Brain microvascular endothelial cell (primary cell): ENCODE results near the gene NXNL2.

Experiments
- DNase-seq: peaks from one replicate; pipeline ENCODE4 v3.0.0-alpha.2; 2020
- H3K27ac ChIP-seq: fragments of 250-450 bp; sonication (Bioruptor Pico); 2 replicates; pipeline ENCODE4 v1.5.1; 2020; ENCODE audit warnings: mild to moderate bottlenecking, moderate library complexity
- H3K27me3 ChIP-seq: fragments of 250-450 bp; sonication (Bioruptor Pico); replicated peaks from 2 replicates; pipeline ENCODE4 v1.5.1; 2020; ENCODE audit warnings: mild to moderate bottlenecking
- H3K36me3 ChIP-seq: fragments of 250-450 bp; sonication (Bioruptor Pico); replicated peaks from 2 replicates; pipeline ENCODE4 v1.5.1; 2020; ENCODE audit warnings: mild to moderate bottlenecking
- H3K4me3 ChIP-seq: 2 replicates; pipeline ENCODE4 v1.5.1; 2011; ENCODE audit warnings: low read depth, mild to moderate bottlenecking, control low read depth, low read length, moderate library complexity
- in situ Hi-C: cut with HindIII; loops from 2 replicates; pipeline ENCODE4 v1.10.0; 2017; ENCODE audit warnings: low sequenced_read_pairs, low pct_ligation_motif_present
- TF ChIP-seq, protein P1 (sequence below): IDR thresholded peaks from 2 replicates; pipeline ENCODE4 v1.5.1; 2011; ENCODE audit warnings: low read depth, mild to moderate bottlenecking, moderate library complexity, low read length, control low read depth, inconsistent platforms; ENCODE audit errors: missing control alignments

The NXNL2 gene

GRCh38 chr9:88538311-88539085 is 3.5 kb downstream of the NXNL2 start:
- Histone ChIP-seq H3K4me3 (no peak overlapping the region), H3K27me3 (no peaks in the 10 kb centered on the region), H3K27ac (no peak overlapping the region), H3K36me3 (no peaks in the 10 kb centered on the region)
- in situ Hi-C loops = no loop called here
- no peak for DNase-seq
- TF ChIP-seq, protein P1, sequence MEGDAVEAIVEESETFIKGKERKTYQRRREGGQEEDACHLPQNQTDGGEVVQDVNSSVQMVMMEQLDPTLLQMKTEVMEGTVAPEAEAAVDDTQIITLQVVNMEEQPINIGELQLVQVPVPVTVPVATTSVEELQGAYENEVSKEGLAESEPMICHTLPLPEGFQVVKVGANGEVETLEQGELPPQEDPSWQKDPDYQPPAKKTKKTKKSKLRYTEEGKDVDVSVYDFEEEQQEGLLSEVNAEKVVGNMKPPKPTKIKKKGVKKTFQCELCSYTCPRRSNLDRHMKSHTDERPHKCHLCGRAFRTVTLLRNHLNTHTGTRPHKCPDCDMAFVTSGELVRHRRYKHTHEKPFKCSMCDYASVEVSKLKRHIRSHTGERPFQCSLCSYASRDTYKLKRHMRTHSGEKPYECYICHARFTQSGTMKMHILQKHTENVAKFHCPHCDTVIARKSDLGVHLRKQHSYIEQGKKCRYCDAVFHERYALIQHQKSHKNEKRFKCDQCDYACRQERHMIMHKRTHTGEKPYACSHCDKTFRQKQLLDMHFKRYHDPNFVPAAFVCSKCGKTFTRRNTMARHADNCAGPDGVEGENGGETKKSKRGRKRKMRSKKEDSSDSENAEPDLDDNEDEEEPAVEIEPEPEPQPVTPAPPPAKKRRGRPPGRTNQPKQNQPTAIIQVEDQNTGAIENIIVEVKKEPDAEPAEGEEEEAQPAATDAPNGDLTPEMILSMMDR = no peak

- Histone ChIP-seq H3K4me3 (no peak overlapping the region), H3K36me3 (no peaks in the 10 kb centered on the region), H3K27me3 (no peaks in the 10 kb centered on the region), H3K27ac (no peak overlapping the region)
- DNase-seq = no peak
- in situ Hi-C loops = no loop called here
- TF ChIP-seq, protein P1 = no peak
These were observed 4.3 kb downstream of the NXNL2 start for GRCh38 chr9:88539246-88539645.

DNA sequence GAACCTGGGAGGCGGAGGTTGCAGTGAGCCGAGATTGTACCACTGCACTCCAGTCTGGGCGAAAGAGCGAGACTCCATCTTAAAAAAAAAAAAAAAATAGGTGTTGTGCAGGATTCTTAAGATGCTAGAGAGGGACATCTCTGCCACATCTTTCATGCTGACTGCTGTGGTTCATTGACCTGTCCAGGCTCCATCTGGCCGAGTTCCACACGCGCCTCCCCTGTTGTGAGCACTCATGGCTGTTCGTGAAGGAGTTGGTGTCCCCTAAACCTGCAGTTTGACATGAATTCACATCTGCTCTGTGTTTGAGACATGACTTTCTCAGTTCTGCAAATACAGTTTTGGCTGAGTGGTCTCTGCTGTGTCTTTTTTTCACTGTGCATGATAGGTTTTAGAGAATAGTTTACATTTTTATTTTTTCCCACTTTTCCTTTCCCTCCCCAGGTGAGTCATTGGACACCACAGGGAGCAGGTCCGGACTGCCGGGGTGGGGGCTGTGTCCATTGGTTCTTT is 5.3 kb downstream of the NXNL2 start:
- no peak overlapping the region for H3K27ac ChIP-seq
- in situ Hi-C loops = no loop called here
- no peak overlapping the region for H3K4me3 ChIP-seq
- DNase-seq = no peak
- TF ChIP-seq, protein P1 = no peak
- no peaks in the 10 kb centered on the region for H3K27me3 ChIP-seq
- no peaks in the 10 kb centered on the region for H3K36me3 ChIP-seq

DNA sequence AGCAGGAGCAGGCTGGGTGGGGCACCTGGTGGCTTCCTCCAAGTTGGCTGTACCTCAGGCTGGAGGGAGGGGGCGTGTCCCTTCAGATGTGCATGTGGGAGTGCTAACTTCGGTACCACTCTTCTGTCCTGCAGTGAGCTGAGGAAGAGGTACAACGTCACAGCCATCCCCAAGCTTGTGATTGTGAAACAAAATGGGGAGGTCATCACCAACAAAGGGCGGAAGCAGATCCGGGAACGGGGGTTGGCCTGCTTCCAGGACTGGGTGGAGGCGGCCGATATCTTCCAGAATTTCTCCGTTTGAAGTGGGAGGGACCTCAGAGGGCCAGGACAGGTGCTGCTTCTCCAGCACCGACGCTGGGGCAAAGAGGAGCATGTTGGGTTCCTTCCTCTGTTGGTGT is 9.3 kb downstream of the NXNL2 start:
- Histone ChIP-seq H3K36me3 (no peaks in the 10 kb centered on the region), H3K27ac (no peak overlapping the region), H3K27me3 (no peaks in the 10 kb centered on the region), H3K4me3 (no peak overlapping the region)
- TF ChIP-seq, protein P1 = no peak
- DNase-seq = no peak
- in situ Hi-C loops = no loop called here

DNA sequence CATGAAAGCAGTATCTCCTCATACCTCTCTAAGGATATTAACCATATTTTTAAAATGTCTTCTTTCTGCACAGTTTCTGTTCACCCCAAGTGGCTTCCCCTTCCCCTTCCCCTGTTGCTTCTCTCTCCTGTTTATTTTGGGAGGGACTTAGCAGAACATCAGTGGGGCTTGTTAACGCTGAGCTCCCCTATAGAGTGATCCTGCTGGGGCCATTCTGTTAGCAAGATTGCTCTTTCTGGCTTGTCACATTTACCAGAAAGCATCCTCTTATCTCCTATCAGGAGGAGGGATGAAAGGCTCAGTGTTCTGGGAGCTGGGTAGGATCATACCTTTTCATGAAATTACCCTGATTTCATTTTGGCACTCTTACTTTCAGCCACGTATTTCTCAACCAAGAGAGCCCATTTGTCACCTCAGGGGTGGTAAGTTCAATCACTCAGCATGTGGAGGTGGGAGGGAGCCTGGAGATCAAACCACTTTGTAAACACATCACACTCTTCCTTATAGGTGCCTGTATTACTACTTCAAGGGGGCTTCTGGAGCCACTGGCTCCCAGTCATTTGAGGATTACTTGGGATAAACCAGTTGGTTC is 16.7 kb downstream of the NXNL2 start:
- H3K27ac ChIP-seq = no peak overlapping the region
- TF ChIP-seq, protein P1 = no peak
- no peak overlapping the region for H3K4me3 ChIP-seq
- in situ Hi-C loops = no loop called here
- no peak for DNase-seq
- H3K27me3 ChIP-seq = no peaks in the 10 kb centered on the region
- H3K36me3 ChIP-seq = no peaks in the 10 kb centered on the region
